A549 (cell line): ENCODE measurements around the gene VGLL3. TPM values are rescaled to one million over a fixed set of nuclear protein-coding genes. Genes with fewer than 3 reads are reported as not detected.

ENCODE experiments used
- ATAC-seq, 2 experiments: fragments of 200-7000 bp in 1 of 2; fragments of >200 bp in 1 of 2; cut with Nextera tagmentation in 1 of 2; cut with Tn5 transposase in 1 of 2; 3 replicates each; pipeline versions ENCODE4 v1.8.0 to v1.9.1; 2018 to 2020; ENCODE audit warnings: mild to moderate bottlenecking in 1 of 2, moderate library complexity in 1 of 2
- CTCF ChIA-PET: fragments of 300-600 bp; sonication (Branson Sonifier 250); formaldehyde crosslinking; extraction: SDS; loops from one replicate; lab custom pipeline; 2021; ENCODE audit warnings: antibody characterized with exemption, inconsistent platforms; lab: Yijun Ruan, JAX
- POLR2A ChIA-PET: fragments of 350-600 bp; formaldehyde crosslinking; extraction: SDS; loops from one replicate; lab custom pipeline; 2021; ENCODE audit warnings: antibody characterized with exemption, inconsistent platforms; lab: Yijun Ruan, JAX
- DNase-seq, 2 experiments: peaks; one replicate each; pipeline versions ENCODE4 v3.0.0 to v3.0.0-alpha.2; 2011 to 2016; ENCODE audit warnings: low read depth in 1 of 2, low spot score in 1 of 2
- FAIRE-seq: peaks from 2 replicates; lab custom pipeline; 2011; peaks lifted over from hg19 to GRCh38; lab: Jason Lieb, UNC
- H3K27ac ChIP-seq, 2 experiments: fragments of >200 bp; sonication (Bioruptor Twin); formaldehyde crosslinking; 3 replicates each; pipeline ENCODE4 v1.5.1; 2016 to 2017
- H3K4me1 ChIP-seq: fragments of >200 bp; sonication (Bioruptor Twin); formaldehyde crosslinking; 3 replicates; pipeline ENCODE4 v1.6.1; 2016
- H3K4me2 ChIP-seq: fragments of >200 bp; sonication (Bioruptor Twin); formaldehyde crosslinking; 3 replicates; pipeline ENCODE4 v1.6.1; 2016
- H3K4me3 ChIP-seq: fragments of >200 bp; sonication (Bioruptor Twin); formaldehyde crosslinking; 3 replicates; pipeline ENCODE4 v1.5.1; 2016
- H3K9me3 ChIP-seq: fragments of >200 bp; sonication (Bioruptor Twin); formaldehyde crosslinking; 3 replicates; pipeline ENCODE4 v1.6.1; 2016
- CBX8 ChIP-seq: fragments of 200-600 bp; sonication (generic); IDR thresholded peaks from 2 replicates; pipeline ENCODE4 v1.6.1; 2016
- CHD2 ChIP-seq: fragments of 150-350 bp; IDR thresholded peaks from 2 replicates; pipeline ENCODE4 v1.6.1; 2014; ENCODE audit warnings: low read length; ENCODE audit not compliant: partially characterized antibody
- CHD4 ChIP-seq: fragments of 200-600 bp; sonication (generic); IDR thresholded peaks from 2 replicates; pipeline ENCODE4 v1.6.1; 2016; ENCODE audit warnings: antibody characterized with exemption, mild to moderate bottlenecking, borderline replicate concordance
- GATA3 ChIP-seq: IDR thresholded peaks from 2 replicates; pipeline ENCODE4 v1.6.1; 2012; ENCODE audit warnings: borderline replicate concordance
- HEYL ChIP-seq: fragments of 250-450 bp; sonication (Bioruptor Pico); IDR thresholded peaks from 2 replicates; pipeline ENCODE4 v1.8.0; 2021; ENCODE audit warnings: mild to moderate bottlenecking, moderate library complexity
- HOXB13 ChIP-seq: fragments of 250-450 bp; sonication (Bioruptor Pico); IDR thresholded peaks from 2 replicates; pipeline ENCODE4 v1.5.0; 2020; ENCODE audit warnings: low read depth, mild to moderate bottlenecking, moderate library complexity
- HOXB5 ChIP-seq: fragments of 250-450 bp; sonication (Bioruptor Pico); IDR thresholded peaks from 2 replicates; pipeline ENCODE4 v1.5.0; 2020; ENCODE audit warnings: mild to moderate bottlenecking, moderate library complexity
- JUN ChIP-seq, 2 experiments: fragments of >200 bp; sonication (Bioruptor Twin); formaldehyde crosslinking; IDR thresholded peaks; 2 replicates in 1 of 2; 3 replicates in 1 of 2; pipeline ENCODE4 v1.6.1; 2016 to 2017
- JUNB ChIP-seq: fragments of >200 bp; sonication (Bioruptor Twin); formaldehyde crosslinking; IDR thresholded peaks from 2 replicates; pipeline ENCODE4 v1.6.1; 2016
- KDM5A ChIP-seq: fragments of 200-600 bp; sonication (generic); IDR thresholded peaks from 2 replicates; pipeline ENCODE4 v1.6.1; 2016; ENCODE audit warnings: antibody characterized with exemption, mild to moderate bottlenecking
- MAZ ChIP-seq: fragments of 150-350 bp; IDR thresholded peaks from 2 replicates; pipeline ENCODE4 v1.6.1; 2014; ENCODE audit warnings: antibody characterized with exemption, low read depth, low read length, borderline replicate concordance
- NR3C1 ChIP-seq: fragments of >200 bp; sonication (Bioruptor Twin); formaldehyde crosslinking; IDR thresholded peaks from 3 replicates; pipeline ENCODE4 v1.6.1; 2017
- PHF8 ChIP-seq: fragments of 200-600 bp; sonication (generic); IDR thresholded peaks from 2 replicates; pipeline ENCODE4 v1.6.1; 2016; ENCODE audit warnings: low read depth, mild to moderate bottlenecking, antibody characterized with exemption, moderate library complexity, borderline replicate concordance
- POLR2A ChIP-seq: IDR thresholded peaks from 2 replicates; pipeline ENCODE4 v1.6.1; 2012; ENCODE audit warnings: mild to moderate bottlenecking, low read length
- POLR2AphosphoS2 ChIP-seq: conservative IDR thresholded peaks from 2 replicates; pipeline ENCODE4 v1.6.1; 2012; ENCODE audit warnings: low read length, improper control_type of control experiment, inconsistent platforms
- RAD21 ChIP-seq, 2 experiments: fragments of >200 bp in 1 of 2; sonication (Bioruptor Twin) in 1 of 2; formaldehyde crosslinking in 1 of 2; IDR thresholded peaks in 1 of 2; conservative IDR thresholded peaks in 1 of 2; 2 replicates in 1 of 2; 3 replicates in 1 of 2; pipeline ENCODE4 v1.6.1; 2012 to 2018; ENCODE audit warnings: inconsistent platforms in 1 of 2
- REST ChIP-seq: fragments of 200-600 bp; sonication (generic); IDR thresholded peaks from 2 replicates; pipeline ENCODE4 v1.6.1; 2016; ENCODE audit warnings: antibody characterized with exemption, mild to moderate bottlenecking, moderate library complexity
- RNF2 ChIP-seq: fragments of 200-600 bp; sonication (generic); IDR thresholded peaks from 2 replicates; pipeline ENCODE4 v1.6.1; 2016; ENCODE audit warnings: low read depth, mild to moderate bottlenecking, antibody characterized with exemption, moderate library complexity, borderline replicate concordance
- SMC3 ChIP-seq: fragments of >200 bp; sonication (Bioruptor Twin); formaldehyde crosslinking; IDR thresholded peaks from 3 replicates; pipeline ENCODE4 v1.6.1; 2018; ENCODE audit warnings: inconsistent platforms
- SREBF2 ChIP-seq: fragments of 450-650 bp; IDR thresholded peaks from 2 replicates; pipeline ENCODE4 v1.6.1; 2014; ENCODE audit warnings: mild to moderate bottlenecking, moderate library complexity
- WGBS: methylation state at CpG from one replicate; pipeline ENCODE4 v1.1.6; 2017; ENCODE audit errors: missing lambda C conversion rate; 5-methylcytosine and 5-hydroxymethylcytosine counted together
- polyA minus RNA-seq: library from RNA; depleted of rRNA, polyadenylated mRNA; stranded (reverse); fragments of >200 nt; gene quantifications from 2 replicates; pipeline ENCODE4 v1.2.3, GENCODE V29; 2011; rRNA and poly(A)+ RNA removed
- polyA plus RNA-seq, 4 experiments: library from polyadenylated mRNA; depleted of rRNA in 3 of 4; stranded (reverse); fragments of >200 nt; fragmentation: RNase III in 1 of 4; extraction: RNeasy Plus Mini Kit Qiagen cat#74134 plus additional on column Dnase treatment in 1 of 4; gene quantifications; 2 replicates in 3 of 4; 3 replicates in 1 of 4; pipeline ENCODE4 v1.2.3, GENCODE V29; 2011 to 2017
- TF ChIP-seq, protein P1 (sequence below): fragments of 450-650 bp; IDR thresholded peaks from 2 replicates; pipeline ENCODE4 v1.6.1; 2014; ENCODE audit warnings: antibody characterized with exemption
- TF ChIP-seq, protein P2 (sequence below): IDR thresholded peaks from 2 replicates; pipeline ENCODE4 v1.6.1; 2012
- TF ChIP-seq, protein P3 (sequence below): fragments of >200 bp; sonication (Bioruptor Twin); formaldehyde crosslinking; IDR thresholded peaks from 3 replicates; pipeline ENCODE4 v1.6.1; 2016
- TF ChIP-seq, protein P4 (sequence below): IDR thresholded peaks from 2 replicates; pipeline ENCODE4 v1.6.1; 2012; ENCODE audit warnings: low read depth, borderline replicate concordance
- TF ChIP-seq, protein P5 (sequence below): fragments of 250-450 bp; sonication (Bioruptor Pico); IDR thresholded peaks from 2 replicates; pipeline ENCODE4 v1.5.0; 2021; ENCODE audit warnings: mild to moderate bottlenecking, moderate library complexity, borderline replicate concordance
- TF ChIP-seq, protein P6 (sequence below): fragments of 250-450 bp; sonication (Bioruptor Pico); IDR thresholded peaks from 2 replicates; pipeline ENCODE4 v1.5.0; 2020; ENCODE audit warnings: low read depth, mild to moderate bottlenecking, moderate library complexity

VGLL3 gene
- polyA plus RNA-seq (2011; rRNA removed) (12.9 and 13.0 TPM in 2 replicates), polyA plus RNA-seq (2017; fragmentation: RNase III; extraction: RNeasy Plus Mini Kit Qiagen cat#74134 plus additional on column Dnase treatment) (3.3 to 4.9 TPM (median 4.3 TPM) in 3 replicates), polyA minus RNA-seq (41.0 and 47.4 TPM in 2 replicates)
- polyA plus RNA-seq (2012; cell fraction: cytosol; rRNA removed): 7.3 and 9.5 TPM in 2 replicates
- polyA plus RNA-seq (2012; cell fraction: nucleus; rRNA removed): 9.5 and 12.0 TPM in 2 replicates

- POLR2A ChIA-PET: interaction anchor here (0.7 to 1.6 kb wide), 3 partner anchors 10 to 24 kb away, joined by 3 to 5 read pairs (median 4); no protein-coding TSS in a partner anchor
- Histone ChIP-seq H3K4me3 (peak within 1 kb of the TSS; percentile 84), H3K27ac (peak within 1 kb of the TSS; percentile 83 to 93), H3K4me2 (peak within 1 kb of the TSS; percentile 85), H3K4me1 (peaks cover 80% of the 10 kb centered on the region), H3K9me3 (no peaks in the 10 kb centered on the region)
- DNase-seq (peak; percentile 64 to 86), FAIRE-seq (no peak), ATAC-seq (peak; percentile 79 to 86)
- WGBS: 3% methylated on average over 10 of the region's 77 CpGs
- TF ChIP-seq, protein P1, sequence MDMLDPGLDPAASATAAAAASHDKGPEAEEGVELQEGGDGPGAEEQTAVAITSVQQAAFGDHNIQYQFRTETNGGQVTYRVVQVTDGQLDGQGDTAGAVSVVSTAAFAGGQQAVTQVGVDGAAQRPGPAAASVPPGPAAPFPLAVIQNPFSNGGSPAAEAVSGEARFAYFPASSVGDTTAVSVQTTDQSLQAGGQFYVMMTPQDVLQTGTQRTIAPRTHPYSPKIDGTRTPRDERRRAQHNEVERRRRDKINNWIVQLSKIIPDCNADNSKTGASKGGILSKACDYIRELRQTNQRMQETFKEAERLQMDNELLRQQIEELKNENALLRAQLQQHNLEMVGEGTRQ: no peak
- TF ChIP-seq, protein P2, sequence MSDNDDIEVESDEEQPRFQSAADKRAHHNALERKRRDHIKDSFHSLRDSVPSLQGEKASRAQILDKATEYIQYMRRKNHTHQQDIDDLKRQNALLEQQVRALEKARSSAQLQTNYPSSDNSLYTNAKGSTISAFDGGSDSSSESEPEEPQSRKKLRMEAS: peak; percentile 47
- TF ChIP-seq REST (peak; percentile 56; the same call in 1 of the 2 replicates), KDM5A (no peak), JUN (IDR thresholded peaks at IDR 0.05) (peak; percentile 23 to 50; a peak in 2 of 5 replicates), GATA3 (no peak), RNF2 (no peak), MAZ (0 out of 2 replicates have a peak, but pooled peaks have one; percentile 44), CHD2 (peak; percentile 47), HEYL (CRISPR knock-in tag) (no peak), PHF8 (0 out of 2 replicates have a peak, but pooled peaks have one; percentile 37), POLR2A (peak; percentile 35)
- TF ChIP-seq, protein P3, sequence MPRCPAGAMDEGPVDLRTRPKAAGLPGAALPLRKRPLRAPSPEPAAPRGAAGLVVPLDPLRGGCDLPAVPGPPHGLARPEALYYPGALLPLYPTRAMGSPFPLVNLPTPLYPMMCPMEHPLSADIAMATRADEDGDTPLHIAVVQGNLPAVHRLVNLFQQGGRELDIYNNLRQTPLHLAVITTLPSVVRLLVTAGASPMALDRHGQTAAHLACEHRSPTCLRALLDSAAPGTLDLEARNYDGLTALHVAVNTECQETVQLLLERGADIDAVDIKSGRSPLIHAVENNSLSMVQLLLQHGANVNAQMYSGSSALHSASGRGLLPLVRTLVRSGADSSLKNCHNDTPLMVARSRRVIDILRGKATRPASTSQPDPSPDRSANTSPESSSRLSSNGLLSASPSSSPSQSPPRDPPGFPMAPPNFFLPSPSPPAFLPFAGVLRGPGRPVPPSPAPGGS: peak; percentile 43; the same call in 1 of the 3 replicates
- TF ChIP-seq, protein P4, sequence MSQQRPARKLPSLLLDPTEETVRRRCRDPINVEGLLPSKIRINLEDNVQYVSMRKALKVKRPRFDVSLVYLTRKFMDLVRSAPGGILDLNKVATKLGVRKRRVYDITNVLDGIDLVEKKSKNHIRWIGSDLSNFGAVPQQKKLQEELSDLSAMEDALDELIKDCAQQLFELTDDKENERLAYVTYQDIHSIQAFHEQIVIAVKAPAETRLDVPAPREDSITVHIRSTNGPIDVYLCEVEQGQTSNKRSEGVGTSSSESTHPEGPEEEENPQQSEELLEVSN: 0 out of 2 replicates have a peak, but pooled peaks have one; percentile 20
- CTCF ChIA-PET: interaction anchor here (0.6 to 2.0 kb wide), 7 partner anchors 8 to 92 kb away, joined by 3 to 6 read pairs (median 4); no protein-coding TSS in a partner anchor
Measured at GRCh38 chr3:86990734-86991481, at the start of gene VGLL3. Gene VGLL3 (minus strand): TSS chr3:86991149. CDS start chr3:86990743, 406 bp downstream.

- ChIA-PET POLR2A (no interaction called here), CTCF (interaction anchor here (1.4 kb wide), 1 partner anchor 45 kb away, joined by 7 read pairs; no protein-coding TSS in a partner anchor)
- 64% methylated on average over 3 of the region's 3 CpGs for whole genome bisulfite sequencing
- H3K9me3 ChIP-seq: no peaks in the 10 kb centered on the region
- no peaks in the 10 kb centered on the region for H3K4me1 ChIP-seq
- no peak for FAIRE-seq
- no peak overlapping the region for H3K27ac ChIP-seq
- no peak overlapping the region for H3K4me2 ChIP-seq
- no peak overlapping the region for H3K4me3 ChIP-seq
- no peak for DNase-seq
- ATAC-seq: no peak
- TF ChIP-seq SREBF2: no peak
- TF ChIP-seq POLR2A: no peak
- no peak for TF ChIP-seq CHD4
- TF ChIP-seq HOXB13 (CRISPR knock-in tag): no peak
- TF ChIP-seq HOXB5 (CRISPR knock-in tag): no peak
- no peak for TF ChIP-seq NR3C1
- TF ChIP-seq CBX8: no peak
- TF ChIP-seq, protein P5, sequence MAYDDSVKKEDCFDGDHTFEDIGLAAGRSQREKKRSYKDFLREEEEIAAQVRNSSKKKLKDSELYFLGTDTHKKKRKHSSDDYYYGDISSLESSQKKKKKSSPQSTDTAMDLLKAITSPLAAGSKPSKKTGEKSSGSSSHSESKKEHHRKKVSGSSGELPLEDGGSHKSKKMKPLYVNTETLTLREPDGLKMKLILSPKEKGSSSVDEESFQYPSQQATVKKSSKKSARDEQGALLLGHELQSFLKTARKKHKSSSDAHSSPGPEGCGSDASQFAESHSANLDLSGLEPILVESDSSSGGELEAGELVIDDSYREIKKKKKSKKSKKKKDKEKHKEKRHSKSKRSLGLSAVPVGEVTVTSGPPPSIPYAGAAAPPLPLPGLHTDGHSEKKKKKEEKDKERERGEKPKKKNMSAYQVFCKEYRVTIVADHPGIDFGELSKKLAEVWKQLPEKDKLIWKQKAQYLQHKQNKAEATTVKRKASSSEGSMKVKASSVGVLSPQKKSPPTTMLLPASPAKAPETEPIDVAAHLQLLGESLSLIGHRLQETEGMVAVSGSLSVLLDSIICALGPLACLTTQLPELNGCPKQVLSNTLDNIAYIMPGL (CRISPR knock-in tag): no peak
- no peak for TF ChIP-seq RAD21 (conservative IDR thresholded peaks at IDR 0.05 in 1 of 2, IDR thresholded peaks at IDR 0.05 in 1 of 2)
- TF ChIP-seq JUNB: no peak
- TF ChIP-seq, protein P6, sequence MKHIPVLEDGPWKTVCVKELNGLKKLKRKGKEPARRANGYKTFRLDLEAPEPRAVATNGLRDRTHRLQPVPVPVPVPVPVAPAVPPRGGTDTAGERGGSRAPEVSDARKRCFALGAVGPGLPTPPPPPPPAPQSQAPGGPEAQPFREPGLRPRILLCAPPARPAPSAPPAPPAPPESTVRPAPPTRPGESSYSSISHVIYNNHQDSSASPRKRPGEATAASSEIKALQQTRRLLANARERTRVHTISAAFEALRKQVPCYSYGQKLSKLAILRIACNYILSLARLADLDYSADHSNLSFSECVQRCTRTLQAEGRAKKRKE (CRISPR knock-in tag): no peak
- no peak for TF ChIP-seq JUN (IDR thresholded peaks at IDR 0.05)
- no peak for TF ChIP-seq POLR2AphosphoS2
- TF ChIP-seq SMC3: no peak
Measured at GRCh38 chr3:87037652-87038051, 46.7 kb upstream of the VGLL3 start.
